GM18519 (cell line): ENCODE measurements around the gene SLC44A4.
"Not testable (repeated sequence)": the region's sequence is repeated elsewhere in the genome, so short reads cannot be mapped to it uniquely, and the experiment has no call there.

ENCODE experiments used
- ATAC-seq: cut with Tn5 transposase; IDR thresholded peaks from one replicate; pipeline ENCODE4 v1.9.1; 2021; ENCODE audit warnings: mild to moderate bottlenecking, moderate library complexity; ENCODE audit not compliant: unreplicated experiment, low FRiP score

The SLC44A4 gene

DNA sequence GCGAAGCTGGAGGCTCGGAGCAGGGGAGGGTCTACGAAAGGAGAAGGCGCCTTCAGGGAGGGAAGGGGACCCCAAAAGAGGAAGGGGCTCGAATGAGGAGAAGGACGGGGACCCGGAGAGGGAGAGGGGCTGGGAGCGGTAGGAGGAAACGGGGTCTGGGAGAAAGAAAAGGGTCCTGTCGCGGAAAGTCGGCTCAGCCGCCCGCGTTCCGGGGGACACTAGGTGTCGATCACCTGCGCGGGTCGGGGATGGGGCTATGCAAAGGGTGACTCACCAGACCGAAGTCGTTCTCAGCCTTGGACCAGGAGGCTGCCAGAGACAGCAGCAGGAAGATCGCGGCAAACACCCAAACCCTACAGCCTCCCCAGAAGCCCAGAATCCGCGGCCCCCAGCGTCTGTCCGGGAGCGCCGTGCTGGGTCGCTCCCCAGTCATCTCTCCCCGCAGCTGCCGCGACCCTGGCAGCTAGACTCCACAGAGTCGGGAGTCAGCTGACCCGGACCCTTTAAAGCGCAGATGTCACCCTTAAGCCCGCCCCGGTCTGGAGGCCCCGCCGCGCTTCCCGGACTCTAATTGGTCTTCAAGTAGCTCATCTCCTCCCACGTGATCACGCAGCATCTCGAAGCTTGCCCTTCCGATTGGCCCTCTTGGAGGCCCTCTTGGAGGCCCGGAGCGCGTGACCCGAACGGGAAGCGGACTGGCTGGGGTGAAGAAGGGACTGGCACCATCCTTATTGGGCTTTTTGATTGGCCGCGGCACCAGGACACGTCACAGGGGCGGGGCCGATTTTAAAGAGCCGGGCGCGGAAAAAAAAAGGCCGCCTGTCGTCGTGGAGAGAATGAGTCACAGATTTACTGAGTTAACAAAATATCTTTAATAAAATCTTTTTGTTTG is 16.2 kb downstream of the SLC44A4 start, which contains the start of gene NEU1:
TSS of gene NEU1 (minus strand) at position 478 of the 892 bp plus-strand sequence. CDS start at position 433, 45 bp downstream.
- ATAC-seq = peak; percentile 83

DNA sequence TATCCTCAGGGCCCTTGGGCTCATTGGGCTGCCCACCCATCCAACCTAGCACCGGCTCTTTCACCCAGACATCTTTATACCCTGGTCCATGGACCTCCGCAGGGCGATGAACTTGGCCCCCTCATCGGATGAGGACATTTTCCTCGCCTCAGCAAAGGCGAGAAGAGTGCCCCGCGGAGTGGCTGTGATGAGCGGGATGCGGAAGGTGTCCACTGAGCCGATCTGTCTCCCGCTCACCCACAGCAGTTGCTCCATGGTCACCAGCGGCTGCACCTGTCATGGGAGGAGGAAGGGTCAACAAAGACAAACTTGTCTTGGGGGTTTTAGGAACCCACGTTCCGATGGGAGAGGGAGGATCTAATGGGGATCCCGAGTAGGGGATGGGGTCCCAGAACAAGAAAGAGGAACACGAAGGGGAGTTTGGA is 16.9 kb downstream of the SLC44A4 start:
- no peak for ATAC-seq

DNA sequence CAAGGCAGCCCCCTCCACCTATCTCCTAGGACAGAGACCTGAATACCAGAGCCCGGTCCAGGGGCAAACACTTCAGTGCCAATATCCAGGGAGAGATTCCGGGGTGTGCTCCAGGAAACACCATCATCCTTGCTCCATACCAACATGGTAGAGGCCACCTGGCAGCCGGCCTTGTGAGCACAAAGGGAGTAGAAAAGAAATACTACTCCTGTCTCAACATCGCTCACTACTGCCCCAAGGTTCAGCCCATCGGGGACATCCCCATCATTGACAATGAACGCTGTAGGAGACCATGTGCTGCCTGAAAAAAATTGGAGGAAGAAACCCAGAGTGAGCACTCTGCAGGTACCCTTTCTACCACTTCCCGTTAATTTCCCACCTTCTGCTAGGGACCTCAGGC is 17.6 kb downstream of the SLC44A4 start:
- ATAC-seq = no peak

DNA sequence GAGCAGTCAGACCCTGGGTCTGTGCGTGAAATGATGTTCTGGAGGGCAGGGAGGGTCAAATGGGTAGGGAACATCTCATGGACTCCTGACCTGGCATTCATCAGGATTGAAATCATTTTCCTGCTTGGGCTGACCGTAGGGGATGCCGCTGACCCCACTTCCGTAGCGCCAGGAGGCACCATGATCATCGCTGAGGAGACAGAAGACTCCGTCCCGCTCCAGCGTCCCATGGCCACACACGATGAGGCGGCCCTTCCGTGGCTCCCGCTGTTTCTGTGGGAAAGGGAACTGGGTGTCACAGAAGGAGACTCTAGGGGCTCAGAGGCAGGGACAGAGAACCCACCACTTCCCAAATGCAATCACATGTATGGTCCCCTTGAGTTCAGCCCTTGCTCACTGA is 18.4 kb downstream of the SLC44A4 start:
- ATAC-seq = no peak

DNA sequence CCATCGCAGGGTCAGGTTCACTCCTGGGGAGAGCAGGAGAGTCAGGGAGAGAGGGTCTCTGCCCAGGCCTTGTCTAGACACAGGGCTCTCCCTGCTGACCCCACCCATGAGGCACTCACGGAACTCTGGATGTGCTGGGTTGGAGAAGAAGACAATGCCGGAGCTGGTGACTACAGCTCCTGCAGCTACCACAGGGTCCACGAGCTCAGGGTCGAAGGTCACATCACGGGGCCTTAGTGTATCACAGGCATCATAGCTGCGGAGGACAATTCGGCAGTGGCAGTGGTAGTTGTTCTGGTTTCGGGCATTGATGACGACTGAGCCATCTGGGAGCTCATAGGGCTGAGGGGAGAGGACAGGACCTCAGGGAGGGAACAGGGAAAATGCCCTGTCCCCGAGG is 18.9 kb downstream of the SLC44A4 start:
- ATAC-seq = no peak

DNA sequence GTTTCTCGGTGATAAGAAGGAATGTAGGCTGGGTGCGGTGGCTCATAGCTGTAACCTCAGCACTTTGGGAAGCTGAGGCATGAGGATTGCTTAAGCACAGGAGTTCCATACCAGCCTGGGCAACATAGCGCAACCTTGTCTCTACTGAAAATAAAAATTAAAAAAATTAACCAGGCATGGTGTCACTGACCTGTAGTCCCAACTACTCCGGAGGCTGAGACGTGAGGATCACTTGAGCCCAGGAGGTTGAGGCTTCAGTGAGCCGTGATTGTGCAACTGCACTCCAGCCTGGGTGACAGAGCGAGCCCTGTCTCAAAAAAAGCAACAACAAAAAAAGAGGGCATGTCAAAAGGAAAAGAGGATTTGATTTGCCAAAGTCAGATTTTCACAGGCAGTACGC is 20.1 kb downstream of the SLC44A4 start:
- ATAC-seq = no peak

DNA sequence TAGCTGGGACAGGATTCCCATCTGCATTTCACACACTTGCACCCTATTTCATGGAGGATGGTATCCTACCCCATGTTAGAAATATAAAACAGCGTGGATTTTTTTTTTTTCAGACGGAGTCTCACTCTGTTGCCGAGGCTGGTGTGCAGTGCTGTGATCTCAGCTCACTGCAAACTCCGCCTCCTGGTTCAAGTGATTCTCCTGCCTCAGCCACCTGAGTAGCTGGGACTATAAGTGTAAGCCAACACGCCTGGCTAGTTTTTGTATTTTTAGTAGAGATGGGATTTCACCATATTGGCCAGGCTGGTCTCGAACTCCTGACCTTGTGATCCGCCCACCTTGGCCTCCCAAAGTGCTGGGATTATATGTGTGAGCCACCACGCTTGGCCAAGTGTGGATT is 21.0 kb downstream of the SLC44A4 start:
- ATAC-seq = not testable (repeated sequence)

DNA sequence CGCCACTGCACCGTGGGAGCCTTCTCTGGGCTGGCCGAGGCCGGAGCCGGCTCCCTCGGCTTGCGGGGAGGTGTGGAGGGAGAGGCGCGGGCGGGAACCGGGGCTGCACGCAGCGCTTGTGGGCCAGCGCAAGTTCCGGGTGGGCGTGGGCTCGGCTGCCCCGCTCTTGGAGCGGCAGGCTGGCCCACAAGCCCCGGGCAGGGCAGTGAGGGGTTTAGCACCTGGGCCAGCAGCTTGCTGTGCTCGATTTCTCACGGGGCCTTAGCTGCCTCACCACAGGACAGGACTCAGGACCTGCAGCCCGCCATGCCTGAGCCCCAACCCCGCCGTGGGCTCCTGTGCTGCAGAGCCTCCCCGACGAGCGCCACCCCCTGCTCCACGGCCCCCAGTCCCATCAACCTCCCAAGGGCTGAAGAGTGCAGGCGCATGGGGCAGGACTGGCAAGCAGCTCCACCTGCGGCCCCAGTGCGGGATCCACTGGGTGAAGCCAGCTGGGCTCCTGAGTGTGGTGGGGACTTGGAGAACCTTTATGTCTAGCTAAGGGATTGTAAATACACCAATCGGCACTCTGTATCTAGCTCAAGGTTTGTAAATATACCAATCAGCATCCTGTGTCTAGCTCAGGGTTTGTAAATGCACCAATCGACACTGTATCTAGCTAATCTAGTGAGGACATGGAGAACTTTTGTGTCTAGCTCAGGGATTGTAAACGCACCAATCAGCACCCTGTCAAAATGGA is 26.6 kb downstream of the SLC44A4 start:
- ATAC-seq = not testable (repeated sequence)

DNA sequence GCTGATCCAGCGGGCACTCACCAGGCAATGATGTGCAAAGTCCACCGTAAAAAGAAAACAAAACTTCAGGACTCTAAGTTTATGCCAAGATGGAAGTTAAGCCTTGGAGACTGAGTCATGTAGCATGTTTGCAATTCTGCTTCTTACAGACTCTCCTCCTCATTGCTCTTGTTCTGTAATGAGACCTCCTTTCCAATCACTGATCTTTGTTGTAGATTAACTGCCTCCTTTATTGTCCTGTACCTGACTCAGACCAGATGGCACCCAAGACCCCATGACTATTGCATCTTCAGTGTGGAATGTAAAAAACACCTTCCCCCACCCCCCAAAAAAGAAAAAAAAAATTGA is 27.3 kb downstream of the SLC44A4 start:
- no peak for ATAC-seq

DNA sequence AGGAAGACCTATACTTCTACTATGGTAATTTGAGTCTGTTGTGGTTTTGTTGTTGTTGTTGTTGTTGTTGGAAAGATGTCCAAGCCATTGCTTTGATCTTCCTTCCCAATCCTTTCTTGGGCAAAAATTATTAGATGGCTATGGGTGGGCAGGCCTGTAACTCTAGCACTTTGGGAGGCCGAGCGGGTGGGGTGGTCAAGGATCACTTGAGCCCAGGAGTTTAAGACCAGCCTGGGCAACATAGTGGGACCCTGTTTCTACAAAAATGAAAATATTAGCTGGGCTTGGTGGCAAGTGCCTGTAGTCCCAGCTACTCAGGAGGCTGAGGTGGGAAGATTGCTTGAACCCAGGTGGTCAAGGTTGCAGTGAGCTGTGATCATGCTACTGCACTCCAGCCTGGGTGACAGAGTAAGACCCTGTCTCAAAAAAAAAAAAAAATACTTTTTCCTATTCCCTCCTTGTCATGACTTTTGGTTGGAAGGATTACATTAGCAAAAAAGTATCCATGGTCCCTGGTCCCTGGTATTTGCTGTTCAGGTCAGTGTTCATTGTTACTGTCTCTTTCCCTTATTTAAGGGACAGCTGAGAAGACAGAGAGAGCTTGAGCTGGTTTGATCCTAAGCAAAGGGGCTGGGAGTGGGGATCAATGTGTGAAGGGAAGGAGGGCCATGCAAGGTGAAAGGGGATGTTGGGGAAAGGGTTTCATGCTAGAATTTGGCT is 27.9 kb downstream of the SLC44A4 start:
- no peak for ATAC-seq

DNA sequence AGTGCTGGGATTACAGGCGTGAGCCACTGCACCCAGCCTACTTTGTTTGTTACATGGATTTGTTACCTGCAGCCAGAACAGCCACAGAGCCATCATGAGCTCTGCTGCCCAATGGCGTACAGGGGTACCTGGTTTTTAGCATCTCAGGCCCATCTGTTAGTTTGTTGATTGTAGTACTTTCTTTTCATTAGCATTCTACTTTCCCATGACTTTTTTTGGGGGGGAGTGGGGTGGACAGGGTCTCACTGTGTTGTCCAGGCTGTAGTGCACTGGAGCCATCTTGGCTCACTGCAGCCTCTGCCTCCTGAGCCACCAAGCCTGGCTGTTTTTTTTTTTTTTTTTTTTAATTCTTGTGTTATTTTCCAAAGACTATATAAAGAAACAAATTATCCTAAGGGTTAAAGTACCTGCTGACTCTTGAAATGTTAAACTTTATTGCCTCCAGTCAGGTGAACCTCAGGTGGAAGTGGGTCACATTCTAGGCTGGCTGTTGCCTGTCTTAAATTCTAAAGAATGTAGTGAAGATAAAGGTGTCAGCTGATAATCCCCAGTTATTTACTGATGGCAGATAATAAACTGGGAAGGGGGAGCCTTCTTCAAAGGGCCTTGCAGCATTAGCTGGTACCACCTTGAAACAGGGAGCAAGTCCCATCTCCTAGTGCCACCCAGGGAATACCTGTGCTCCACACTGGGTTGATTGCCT is 31.4 kb downstream of the SLC44A4 start:
- ATAC-seq = no peak

DNA sequence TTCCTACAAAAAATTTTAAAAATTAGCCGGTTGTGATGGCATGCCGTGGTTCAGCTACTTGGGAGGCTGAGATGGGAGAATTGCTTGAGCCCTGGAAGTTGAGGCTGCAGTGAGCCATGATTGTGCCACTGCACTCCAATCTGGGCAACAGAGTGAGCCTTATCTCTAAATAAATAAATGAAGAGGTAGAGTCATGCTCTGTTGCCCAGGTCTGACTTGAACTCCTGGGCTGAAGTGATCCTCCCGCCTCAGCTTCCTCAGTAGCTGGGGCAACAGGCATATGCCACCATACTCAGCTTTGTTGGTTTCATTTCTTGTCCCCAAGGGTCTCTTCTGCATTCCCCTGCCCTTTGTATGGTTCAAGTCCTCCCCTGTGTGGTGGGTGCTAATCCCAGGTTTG is 34.3 kb downstream of the SLC44A4 start:
- ATAC-seq = no peak

DNA sequence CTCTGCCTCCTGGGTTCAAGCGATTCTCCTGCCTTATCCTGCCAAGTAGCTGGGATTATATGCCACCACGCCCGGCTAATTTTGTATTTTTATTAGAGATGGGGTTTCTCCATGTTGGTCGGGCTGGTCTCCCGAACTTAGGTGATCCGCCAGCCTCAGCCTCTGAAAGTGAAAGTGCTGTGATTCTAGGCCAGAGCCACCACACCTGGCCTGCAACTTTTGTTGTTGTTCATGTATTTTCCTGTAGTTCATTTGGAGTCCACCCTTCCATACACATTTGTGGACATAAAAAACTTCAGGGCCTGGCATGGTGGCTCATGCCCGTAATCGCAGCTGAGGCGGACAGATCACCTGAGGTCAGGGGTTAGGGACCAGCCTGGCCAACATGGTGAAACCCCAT is 36.7 kb downstream of the SLC44A4 start:
- no peak for ATAC-seq

DNA sequence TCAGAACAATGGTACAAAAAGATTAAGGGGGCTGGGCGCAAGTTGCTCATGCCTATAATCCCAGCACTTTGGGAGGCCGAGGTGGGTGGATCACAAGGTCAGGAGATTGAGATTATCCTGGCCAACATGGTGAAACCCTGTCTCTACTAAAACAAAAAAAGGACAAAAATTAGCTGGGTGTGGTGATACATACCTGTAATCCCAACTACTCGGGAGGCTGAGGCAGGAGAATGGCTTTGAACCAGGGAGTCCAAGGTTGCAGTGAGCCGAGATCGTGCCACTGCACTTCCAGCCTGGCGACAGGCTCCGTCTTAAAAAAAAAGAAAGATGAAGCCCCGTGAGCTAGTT is 39.0 kb downstream of the SLC44A4 start:
- not testable (repeated sequence) for ATAC-seq

DNA sequence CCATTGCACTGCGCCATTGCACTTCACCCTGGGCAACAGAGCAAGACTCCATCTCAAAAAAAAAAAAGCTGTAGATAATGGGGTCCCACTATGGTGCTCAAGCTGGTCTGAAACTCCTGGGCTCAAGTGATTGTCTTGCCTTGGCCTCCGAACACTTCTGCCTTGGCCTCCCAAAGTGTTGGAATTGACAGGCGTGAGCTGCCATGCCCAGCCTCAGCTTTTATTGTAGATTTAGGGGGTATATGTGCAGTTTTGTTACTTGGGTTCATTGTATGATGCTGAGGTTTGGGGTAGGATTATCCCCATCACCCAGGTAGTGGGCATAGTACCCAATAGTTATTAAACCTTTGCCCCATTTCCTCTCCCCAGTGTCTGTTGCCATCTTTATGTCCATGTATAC is 39.8 kb downstream of the SLC44A4 start:
- no peak for ATAC-seq

DNA sequence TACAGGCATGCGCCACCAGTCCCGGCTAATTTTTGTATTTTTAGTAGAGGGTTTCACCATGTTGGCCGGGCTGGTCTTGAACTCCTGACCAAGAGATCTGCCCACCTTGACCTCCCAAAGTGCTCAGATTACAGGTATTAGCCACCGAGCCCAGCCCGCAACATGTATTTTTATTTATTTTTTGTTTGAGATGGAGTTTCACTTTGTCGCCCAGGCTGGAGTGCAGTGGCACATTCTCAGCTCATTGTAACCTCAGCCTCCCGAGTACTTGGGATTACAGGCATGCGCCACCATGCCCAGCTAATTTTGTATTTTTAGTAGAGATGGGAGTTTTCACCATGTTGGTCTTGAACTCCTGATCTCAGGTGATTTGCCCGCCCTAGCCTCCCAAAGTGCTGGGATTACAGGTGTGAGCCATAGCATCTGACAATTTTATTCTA is 40.7 kb downstream of the SLC44A4 start:
- not testable (repeated sequence) for ATAC-seq

DNA sequence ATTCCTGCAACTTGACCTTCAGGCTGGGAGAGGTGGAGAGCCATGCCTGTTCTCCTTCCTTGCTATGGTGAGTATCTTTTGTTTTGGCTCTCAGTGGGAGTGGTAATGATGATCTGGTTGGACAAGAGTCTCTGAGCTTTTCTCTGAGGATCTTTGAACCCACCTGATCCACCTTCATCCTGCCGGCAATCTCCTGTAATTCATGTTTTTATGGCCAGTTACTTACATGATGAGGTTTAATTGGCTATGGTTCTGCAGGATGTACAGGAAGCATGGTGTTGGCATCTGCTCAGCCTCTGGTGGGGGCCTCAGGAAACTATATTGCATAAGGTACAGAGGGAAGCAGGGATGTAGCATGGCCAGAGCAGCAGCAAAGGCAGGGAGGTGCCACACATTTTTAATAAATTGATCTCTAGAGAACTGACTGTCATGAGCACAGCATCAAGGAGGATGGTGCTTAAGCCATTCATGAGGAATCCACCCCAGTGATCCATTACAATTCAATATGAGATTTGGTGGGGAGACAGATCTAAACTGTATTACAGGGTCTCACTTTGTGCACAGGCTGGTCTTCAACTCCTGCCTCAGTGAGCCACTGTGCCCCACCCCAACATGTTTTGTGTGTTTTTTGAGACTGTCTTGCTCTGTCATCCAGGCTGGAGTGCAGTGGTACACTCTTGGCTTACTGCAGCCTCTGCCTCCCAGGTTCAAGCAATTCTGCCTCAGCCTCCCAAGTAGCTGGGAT is 41.3 kb downstream of the SLC44A4 start:
- ATAC-seq = no peak

DNA sequence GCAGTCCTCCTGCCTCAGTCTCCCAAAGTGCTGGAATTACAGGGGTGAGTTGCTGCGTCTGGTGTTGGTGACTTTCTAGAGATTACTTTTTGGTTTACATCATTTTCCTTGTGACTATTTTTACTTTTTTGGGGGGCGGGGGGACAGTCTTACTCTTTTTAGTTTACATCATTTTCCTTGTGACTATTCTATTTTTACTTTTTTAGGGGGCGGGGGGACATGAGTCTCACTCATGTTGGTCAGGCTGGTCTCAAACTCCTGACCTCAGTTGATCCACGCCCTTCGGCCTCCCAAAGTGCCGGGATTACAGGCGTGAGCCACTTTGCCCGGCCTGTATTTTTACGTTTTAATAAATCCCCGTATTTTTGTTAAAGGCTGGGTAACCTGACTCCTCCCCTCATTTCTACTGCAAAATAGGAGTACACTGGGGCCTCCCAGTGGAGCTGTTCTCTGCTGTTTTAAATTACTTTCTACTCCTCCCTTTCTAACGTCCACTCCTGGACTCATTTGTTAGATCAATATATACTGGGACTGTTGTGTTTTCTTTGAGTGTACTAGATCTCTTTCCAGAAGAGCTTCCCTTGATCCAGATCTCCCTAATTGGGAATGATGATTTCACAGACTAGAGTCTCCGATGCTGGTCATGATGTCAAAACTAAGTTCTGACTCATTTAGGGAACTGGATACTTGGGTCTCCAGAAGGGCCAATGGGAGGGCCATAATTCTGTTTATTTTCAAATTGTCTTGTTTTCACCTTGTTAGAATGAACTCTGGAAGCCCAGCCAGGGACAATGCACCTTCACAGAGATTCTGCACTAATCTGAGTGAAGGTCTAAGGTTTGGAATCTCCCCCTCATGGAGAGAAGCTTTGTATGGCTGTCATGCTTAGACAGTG is 42.1 kb downstream of the SLC44A4 start:
- ATAC-seq = no peak

DNA sequence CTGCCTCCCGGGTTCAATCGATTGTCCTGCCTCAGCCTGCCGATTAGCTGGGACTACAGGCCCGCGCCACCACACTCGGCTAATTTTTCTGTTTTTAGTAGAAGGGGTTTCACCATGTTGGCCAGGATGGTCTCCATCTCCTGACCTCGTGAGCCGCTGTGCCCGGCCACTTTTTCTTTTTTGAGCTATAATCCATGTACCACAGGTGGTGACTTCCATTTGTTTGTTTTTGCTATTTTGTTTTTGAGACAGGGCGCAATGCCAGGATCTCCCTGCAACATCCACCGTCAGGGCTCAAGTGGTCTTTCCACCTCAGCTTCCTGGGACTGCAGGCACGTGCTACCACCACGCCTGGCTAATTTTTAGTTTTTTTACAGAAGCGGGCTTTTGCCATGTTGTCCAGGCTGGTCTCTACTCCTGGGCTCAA is 42.7 kb downstream of the SLC44A4 start:
- no peak for ATAC-seq
